ENCODE data around the gene STX18. TPM values are rescaled to one million over a fixed set of nuclear protein-coding genes. Genes with fewer than 3 reads are reported as not detected.

The STX18 gene
- total RNA-seq, 3 donors from 2014 or later (not counting 1 experiment from before 2014, with no cell fraction given) = 23.1 to 32.8 (median 29.0) TPM

DNA sequence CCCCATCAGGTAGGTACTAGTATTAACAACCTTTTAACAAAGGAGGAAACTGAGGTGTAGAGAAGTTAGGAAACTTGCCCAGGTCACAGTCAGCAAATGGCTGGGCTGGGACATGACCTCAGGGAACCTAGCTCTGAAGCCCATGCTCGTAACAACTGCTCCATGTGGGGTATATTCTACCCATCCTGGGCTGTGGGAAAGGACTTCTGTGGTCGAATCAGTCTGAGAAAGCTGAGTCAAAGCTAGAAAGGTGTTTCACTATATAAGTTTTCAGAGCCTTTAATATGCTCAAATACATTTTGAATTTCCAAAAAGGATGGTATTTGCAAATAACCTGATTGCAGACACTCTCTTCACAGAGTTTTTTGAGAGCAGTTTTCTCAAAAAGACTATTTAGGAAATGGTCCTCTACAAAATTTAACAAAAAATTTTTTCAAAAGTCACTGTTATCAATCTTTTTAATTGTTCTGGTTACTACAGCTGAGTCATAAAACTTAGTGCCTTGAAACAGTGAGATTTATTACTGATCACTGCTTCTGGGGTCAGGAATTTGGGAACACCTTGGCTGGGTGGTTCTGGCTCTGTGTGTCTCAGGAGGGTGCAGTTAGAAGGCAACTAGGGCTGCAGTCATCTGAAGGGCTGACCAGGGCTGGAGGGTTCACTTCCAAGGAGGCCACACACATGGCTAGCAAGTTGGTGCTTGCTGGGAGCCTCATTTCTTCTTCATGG lies 101.4 kb downstream of the STX18 start:
- H3K4me1 Mint-ChIP-seq = peaks cover 0 to 4% of the 10 kb centered on the region in 2 donors
- H3K27me3 Mint-ChIP-seq (ENCODE audit: low read depth in 2 of 2) = no peaks in the 10 kb centered on the region
- DNase-seq (no peak), ATAC-seq (no peak)
- Histone ChIP-seq H3K4me3 (ENCODE audit: low read length) (no peak overlapping the region), H3K4me1 (ENCODE audit: control insufficient read depth, insufficient read depth, low read length) (no peaks in the 10 kb centered on the region), H3K27me3 (ENCODE audit: control insufficient read depth, insufficient read depth, low read length) (no peaks in the 10 kb centered on the region), H3K27ac (ENCODE audit: low read length) (no peak overlapping the region), H3K9me3 (ENCODE audit: control insufficient read depth, insufficient read depth, low read length) (no peaks in the 10 kb centered on the region), H3K36me3 (ENCODE audit: control insufficient read depth, insufficient read depth, low read length) (peaks cover 11% of the 10 kb centered on the region)
- no peaks in the 10 kb centered on the region for H3K36me3 Mint-ChIP-seq
- no peak overlapping the region for H3K27ac Mint-ChIP-seq
- WGBS (ENCODE audit: insufficient coverage) = 85% methylated on average over 2 of the region's 2 CpGs
- no peak overlapping the region for H3K4me3 Mint-ChIP-seq
- intact Hi-C loops (cut with micrococcal nuclease) = no loop called here
- TF ChIP-seq, protein P1, sequence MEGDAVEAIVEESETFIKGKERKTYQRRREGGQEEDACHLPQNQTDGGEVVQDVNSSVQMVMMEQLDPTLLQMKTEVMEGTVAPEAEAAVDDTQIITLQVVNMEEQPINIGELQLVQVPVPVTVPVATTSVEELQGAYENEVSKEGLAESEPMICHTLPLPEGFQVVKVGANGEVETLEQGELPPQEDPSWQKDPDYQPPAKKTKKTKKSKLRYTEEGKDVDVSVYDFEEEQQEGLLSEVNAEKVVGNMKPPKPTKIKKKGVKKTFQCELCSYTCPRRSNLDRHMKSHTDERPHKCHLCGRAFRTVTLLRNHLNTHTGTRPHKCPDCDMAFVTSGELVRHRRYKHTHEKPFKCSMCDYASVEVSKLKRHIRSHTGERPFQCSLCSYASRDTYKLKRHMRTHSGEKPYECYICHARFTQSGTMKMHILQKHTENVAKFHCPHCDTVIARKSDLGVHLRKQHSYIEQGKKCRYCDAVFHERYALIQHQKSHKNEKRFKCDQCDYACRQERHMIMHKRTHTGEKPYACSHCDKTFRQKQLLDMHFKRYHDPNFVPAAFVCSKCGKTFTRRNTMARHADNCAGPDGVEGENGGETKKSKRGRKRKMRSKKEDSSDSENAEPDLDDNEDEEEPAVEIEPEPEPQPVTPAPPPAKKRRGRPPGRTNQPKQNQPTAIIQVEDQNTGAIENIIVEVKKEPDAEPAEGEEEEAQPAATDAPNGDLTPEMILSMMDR (IDR thresholded peaks at IDR 0.05) = no peak
- no peaks in the 10 kb centered on the region for H3K9me3 Mint-ChIP-seq

- TF ChIP-seq, protein P1 (IDR thresholded peaks at IDR 0.05) = no peak
- Histone ChIP-seq H3K9me3 (ENCODE audit: control insufficient read depth, insufficient read depth, low read length) (no peaks in the 10 kb centered on the region), H3K4me1 (ENCODE audit: control insufficient read depth, insufficient read depth, low read length) (no peaks in the 10 kb centered on the region), H3K27me3 (ENCODE audit: control insufficient read depth, insufficient read depth, low read length) (no peaks in the 10 kb centered on the region), H3K4me3 (ENCODE audit: low read length) (no peak overlapping the region), H3K27ac (ENCODE audit: low read length) (no peak overlapping the region), H3K36me3 (ENCODE audit: control insufficient read depth, insufficient read depth, low read length) (peaks cover 11% of the 10 kb centered on the region)
- Mint-ChIP-seq H3K4me3 (no peak overlapping the region), H3K27ac (no peak overlapping the region), H3K36me3 (no peaks in the 10 kb centered on the region), H3K9me3 (no peaks in the 10 kb centered on the region), H3K4me1 (peaks cover 0 to 4% of the 10 kb centered on the region in 2 donors), H3K27me3 (ENCODE audit: low read depth in 2 of 2) (no peaks in the 10 kb centered on the region)
- WGBS (ENCODE audit: insufficient coverage) = 97% methylated on average over 3 of the region's 4 CpGs
- DNase-seq = no peak
- intact Hi-C loops (cut with micrococcal nuclease) = no loop called here
- ATAC-seq = no peak
Measured at GRCh38 chr4:4439782-4440181, 102.1 kb downstream of the STX18 start.

DNA sequence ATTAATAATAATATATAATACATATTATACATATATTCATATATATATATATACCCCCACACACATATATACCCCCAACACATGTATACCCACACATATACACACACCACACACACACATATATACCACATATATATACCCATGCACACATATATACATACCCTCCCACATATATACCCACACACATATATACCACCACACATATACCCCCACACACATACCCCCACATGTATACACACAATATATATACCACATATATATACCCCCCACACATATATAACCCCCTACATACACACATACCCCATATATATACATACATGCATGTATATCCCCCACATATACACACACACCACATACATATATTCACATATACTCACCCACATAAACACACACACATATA lies 103.0 kb downstream of the STX18 start:
- DNase-seq (no peak), ATAC-seq (no peak)
- Mint-ChIP-seq H3K27me3 (ENCODE audit: low read depth in 2 of 2) (no peaks in the 10 kb centered on the region), H3K4me1 (peaks cover 0 to 4% of the 10 kb centered on the region in 2 donors), H3K36me3 (no peaks in the 10 kb centered on the region), H3K27ac (no peak overlapping the region), H3K9me3 (no peaks in the 10 kb centered on the region), H3K4me3 (no peak overlapping the region)
- TF ChIP-seq, protein P1 (IDR thresholded peaks at IDR 0.05) = no peak
- Histone ChIP-seq H3K36me3 (ENCODE audit: control insufficient read depth, insufficient read depth, low read length) (peaks cover 12% of the 10 kb centered on the region), H3K27me3 (ENCODE audit: control insufficient read depth, insufficient read depth, low read length) (no peaks in the 10 kb centered on the region), H3K27ac (ENCODE audit: low read length) (no peak overlapping the region), H3K4me1 (ENCODE audit: control insufficient read depth, insufficient read depth, low read length) (no peaks in the 10 kb centered on the region), H3K4me3 (ENCODE audit: low read length) (no peak overlapping the region), H3K9me3 (ENCODE audit: control insufficient read depth, insufficient read depth, low read length) (no peaks in the 10 kb centered on the region)
- intact Hi-C loops (cut with micrococcal nuclease) = no loop called here
